VCaP (cell line): Measurements from ENCODE around the gene THEM4.
"Not testable (repeated sequence)": the region's sequence is repeated elsewhere in the genome, so short reads cannot be mapped to it uniquely, and the experiment has no call there.

Experiments used
- H3K27ac ChIP-seq: fragments of 450-650 bp; 2 replicates; pipeline ENCODE4 v1.5.1; 2017
- TF ChIP-seq, protein P1 (sequence below): fragments of 450-650 bp; conservative IDR thresholded peaks from 2 replicates; pipeline ENCODE4 v1.5.1; 2017; ENCODE audit warnings: mild to moderate bottlenecking, moderate library complexity

Gene THEM4

DNA sequence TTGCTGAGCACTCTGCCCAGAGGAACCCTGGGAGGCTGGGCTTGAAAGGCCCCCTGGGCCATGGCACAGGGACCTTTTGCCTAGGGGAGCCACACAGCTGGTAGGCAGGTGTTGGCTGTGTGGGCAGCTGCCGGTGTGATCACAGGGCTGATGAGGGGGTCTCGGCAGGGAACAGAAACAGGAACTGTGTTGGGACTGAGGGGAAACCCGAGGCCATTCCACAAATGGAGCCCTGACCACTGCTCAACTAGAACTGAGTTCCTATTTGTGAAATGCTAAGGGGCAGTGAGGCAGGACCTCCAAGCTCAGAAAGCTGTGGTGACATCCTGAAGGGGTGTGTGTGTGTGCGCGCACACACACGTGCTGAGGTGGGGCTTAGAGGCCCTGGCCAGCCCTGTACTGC is 49.4 kb downstream of the THEM4 start:
- TF ChIP-seq, protein P1, sequence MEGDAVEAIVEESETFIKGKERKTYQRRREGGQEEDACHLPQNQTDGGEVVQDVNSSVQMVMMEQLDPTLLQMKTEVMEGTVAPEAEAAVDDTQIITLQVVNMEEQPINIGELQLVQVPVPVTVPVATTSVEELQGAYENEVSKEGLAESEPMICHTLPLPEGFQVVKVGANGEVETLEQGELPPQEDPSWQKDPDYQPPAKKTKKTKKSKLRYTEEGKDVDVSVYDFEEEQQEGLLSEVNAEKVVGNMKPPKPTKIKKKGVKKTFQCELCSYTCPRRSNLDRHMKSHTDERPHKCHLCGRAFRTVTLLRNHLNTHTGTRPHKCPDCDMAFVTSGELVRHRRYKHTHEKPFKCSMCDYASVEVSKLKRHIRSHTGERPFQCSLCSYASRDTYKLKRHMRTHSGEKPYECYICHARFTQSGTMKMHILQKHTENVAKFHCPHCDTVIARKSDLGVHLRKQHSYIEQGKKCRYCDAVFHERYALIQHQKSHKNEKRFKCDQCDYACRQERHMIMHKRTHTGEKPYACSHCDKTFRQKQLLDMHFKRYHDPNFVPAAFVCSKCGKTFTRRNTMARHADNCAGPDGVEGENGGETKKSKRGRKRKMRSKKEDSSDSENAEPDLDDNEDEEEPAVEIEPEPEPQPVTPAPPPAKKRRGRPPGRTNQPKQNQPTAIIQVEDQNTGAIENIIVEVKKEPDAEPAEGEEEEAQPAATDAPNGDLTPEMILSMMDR = no peak
- no peak overlapping the region for H3K27ac ChIP-seq

DNA sequence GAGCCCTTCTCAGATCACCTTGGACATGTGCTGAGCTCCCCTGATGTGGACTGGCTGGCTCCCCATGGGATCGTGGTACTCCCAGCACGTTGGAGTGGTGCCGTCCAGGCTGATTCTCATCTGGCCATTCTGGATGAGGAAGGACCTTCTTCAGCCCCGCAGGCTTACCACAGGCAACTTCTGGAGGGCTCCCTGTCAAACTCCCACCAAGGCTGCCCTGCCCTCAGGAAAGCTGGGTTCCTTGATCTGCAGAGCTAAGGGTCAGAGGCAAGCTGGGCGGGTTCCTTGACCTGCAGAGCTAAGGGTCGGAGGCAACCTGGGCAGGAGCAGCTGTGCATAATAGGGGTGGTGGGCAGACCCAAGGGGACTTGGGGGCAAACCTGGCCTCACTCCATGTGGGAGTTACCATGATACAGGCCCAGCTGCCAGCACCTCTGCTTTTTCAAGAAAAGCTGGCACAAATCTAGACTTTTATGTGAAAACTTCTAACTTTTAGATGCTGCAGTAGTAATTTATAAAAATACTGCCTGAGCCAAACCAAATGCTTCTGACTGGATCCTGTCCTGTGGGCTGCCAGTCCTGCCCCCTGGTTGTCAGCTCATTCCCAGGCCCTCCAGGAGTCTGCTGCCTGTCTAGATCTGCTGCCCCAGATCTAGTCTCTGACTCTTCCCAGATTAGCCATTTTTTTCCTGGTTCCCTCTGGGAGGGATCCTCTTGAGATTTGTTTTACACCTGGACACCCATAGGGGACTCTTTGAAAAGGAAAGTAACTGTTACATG is 50.2 kb downstream of the THEM4 start:
- TF ChIP-seq, protein P1 = no peak
- no peak overlapping the region for H3K27ac ChIP-seq

DNA sequence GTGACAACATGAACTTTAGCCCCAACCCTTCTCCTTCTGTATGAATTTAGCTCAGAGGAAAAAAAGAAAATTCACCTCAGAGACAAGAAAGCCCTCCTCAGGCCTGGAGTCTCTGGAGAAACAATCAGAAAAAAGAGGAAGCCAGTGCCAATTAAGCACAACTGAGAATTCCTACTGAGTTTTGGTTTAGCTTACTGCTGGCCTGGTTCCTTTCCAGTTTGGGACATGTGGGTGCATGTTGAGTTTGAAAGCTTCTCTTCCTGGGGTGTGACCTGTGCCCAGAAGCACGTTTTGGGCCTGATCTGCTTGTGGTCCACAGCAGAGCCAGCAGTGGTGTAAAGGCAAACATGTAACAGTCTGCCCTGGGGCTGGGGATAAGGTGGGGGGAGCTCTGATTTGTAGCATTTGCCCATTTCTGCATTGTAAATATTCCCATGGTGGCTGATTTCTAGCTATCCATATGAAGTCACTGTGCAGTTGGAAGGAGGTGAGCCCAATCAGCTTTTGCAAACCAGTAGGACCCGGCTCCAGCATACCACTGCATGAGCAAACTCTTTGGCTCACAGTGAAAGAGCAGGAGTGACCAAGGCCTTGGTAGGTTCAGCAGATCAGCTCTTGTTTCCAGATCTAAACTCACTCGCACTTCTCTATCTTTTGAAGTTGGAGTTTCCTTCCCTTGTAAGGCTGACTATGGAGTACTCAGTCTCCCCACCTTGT is 51.1 kb downstream of the THEM4 start:
- H3K27ac ChIP-seq = no peak overlapping the region
- TF ChIP-seq, protein P1 = no peak

DNA sequence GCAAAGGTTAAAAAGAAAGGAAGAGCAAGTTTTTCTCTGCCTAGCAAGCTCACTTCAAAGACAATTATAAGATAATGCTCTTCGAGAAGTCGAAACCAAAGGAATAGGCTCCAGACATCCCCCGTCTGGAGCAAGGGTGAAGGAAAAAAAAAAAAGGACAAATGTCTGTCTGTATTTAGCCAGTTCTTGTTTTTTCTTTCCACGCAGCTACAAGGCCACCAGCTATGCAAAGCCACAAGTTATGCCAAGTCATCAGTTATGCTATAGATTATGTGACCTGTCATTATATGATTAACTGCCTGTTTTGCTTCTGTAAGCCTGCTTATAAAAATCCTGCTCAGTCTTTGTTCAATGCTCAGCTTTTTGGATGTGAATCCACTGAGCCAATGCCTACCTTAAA is 53.4 kb downstream of the THEM4 start:
- TF ChIP-seq, protein P1 = no peak
- no peak overlapping the region for H3K27ac ChIP-seq

DNA sequence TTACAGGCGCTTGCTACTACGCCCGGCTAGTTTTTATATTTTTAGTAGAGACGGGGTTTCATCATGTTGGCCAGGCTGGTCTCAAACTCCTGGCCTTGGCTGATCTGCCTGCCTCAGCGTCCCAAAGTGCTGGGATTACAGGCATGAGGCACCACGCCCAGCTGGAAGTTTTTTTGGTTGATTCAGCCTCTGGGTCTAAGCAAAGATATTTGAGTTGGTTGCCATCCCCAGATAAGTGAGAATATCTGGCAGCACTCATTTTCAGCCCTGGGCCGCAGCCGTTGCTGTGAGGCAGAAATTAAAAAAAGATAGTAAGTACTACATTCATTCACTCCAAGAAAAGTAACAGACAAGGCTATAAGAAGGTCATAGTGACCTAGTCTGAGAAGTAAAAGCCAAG is 53.8 kb downstream of the THEM4 start:
- not testable (repeated sequence) for H3K27ac ChIP-seq

DNA sequence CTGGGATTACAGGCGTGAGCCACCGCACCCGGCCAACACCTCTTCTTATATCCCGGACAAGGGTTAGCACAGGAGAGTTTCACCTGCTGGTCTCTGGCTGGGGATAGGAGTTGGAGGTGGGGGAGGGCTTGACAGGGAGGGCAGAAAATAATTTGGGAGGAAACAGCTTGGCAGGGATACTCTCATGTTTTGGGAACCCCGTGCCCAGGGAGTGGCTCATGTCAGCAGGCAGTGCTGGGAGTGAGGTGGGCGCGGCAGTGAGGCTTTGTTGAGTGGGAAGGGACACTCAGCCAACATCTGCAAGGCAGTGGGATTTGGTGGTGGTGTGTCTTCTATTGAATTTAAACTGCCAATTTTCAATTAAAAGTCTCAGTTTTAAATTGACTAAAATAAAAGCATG is 54.7 kb downstream of the THEM4 start:
- no peak overlapping the region for H3K27ac ChIP-seq
- TF ChIP-seq, protein P1 = no peak

DNA sequence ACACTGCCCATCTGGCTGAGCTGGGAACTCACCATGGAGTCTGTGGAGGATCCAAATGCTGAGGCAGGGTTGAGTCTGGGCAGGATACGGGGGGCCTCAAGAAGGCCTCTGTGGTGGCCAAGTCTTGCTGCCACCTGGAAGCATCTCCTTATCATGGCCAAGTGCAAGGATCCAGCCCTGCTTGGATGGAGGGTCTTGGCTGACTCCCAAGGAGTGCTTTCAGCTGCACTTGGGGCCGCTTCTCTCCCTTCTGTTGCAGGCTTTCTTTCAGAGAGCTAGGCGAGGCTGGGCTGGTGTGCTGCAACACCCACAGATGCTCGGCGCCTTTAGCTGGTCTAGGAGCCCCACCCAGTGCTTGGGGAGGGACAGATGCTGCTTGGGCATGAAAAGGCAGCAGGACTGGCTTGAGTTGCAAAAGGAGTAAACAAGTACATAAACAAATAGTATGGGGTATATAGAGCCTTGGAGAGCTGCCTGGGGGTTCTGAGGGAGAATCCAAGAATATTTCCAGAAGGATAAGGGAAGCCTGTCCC is 55.8 kb downstream of the THEM4 start, which contains the start of gene THEM5:
Gene THEM5, minus strand, starts transcription at position 302 of the 533 bp plus-strand sequence. Its CDS starts 147 bp downstream, at position 155.
- no peak within 1 kb of the TSS for H3K27ac ChIP-seq
- TF ChIP-seq, protein P1 = no peak

DNA sequence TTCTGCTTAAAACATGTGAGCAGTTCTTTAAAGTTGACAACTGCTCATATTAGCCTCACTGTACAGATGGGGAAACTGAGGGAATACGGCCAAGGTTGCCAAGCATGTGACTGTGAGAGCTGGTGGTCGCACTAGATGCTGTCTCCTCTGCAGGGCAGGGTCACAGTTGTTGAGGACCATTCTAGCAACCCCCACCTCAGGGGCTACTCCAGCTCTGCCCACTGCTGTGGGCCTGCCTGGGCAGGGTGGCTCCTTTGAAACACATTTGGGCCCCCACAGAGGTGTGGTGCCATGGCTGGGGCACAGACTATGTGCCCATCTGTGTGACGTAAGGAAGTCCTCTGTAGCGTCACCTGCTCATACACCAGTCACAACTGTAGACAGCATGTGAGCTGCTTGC is 56.6 kb downstream of the THEM4 start:
- TF ChIP-seq, protein P1 = no peak

More for the DNA sequence above, 56.6 kb downstream of the THEM4 start:
- no peak overlapping the region for H3K27ac ChIP-seq
